ENCODE results near the gene SURF4. TPM values are rescaled to one million over a fixed set of nuclear protein-coding genes. Genes with fewer than 3 reads are reported as not detected.

Gene SURF4
- total and polyA plus RNA-seq, 8 donors, result 26.4 to 200 (median 132) TPM

- H3K27me3 ChIP-seq, result no peaks in the 10 kb centered on the region
- no peaks in the 10 kb centered on the region for H3K4me1 ChIP-seq
- H3K9me3 ChIP-seq, result no peaks in the 10 kb centered on the region
- peaks cover 27 to 80% (median 77%) of the 10 kb centered on the region in 4 donors for H3K36me3 ChIP-seq
- TF ChIP-seq POLR2A (IDR thresholded peaks at IDR 0.05), result no peak
- TF ChIP-seq POLR2AphosphoS5 (IDR thresholded peaks at IDR 0.05), result no peak
- no peak for TF ChIP-seq CTCF (IDR thresholded peaks at IDR 0.05)
- no peak for TF ChIP-seq EP300 (IDR thresholded peaks at IDR 0.05)
- no peak for DNase-seq
- no peak overlapping the region for H3K4me3 ChIP-seq
- intact Hi-C loops (cut with DNase I; ENCODE audit: low total_unique reads), result loop anchor here (5.0 kb wide), 1 partner anchor 82 kb away; no protein-coding TSS in a partner anchor
- no peak overlapping the region for H3K27ac ChIP-seq
- 75 to 80% (median 78%) methylated on average over 19 of the region's 19 CpGs for WGBS, 5 donors
Measured at GRCh38 chr9:133405508-133406438, 29.9 kb upstream of the SURF4 start.

DNA sequence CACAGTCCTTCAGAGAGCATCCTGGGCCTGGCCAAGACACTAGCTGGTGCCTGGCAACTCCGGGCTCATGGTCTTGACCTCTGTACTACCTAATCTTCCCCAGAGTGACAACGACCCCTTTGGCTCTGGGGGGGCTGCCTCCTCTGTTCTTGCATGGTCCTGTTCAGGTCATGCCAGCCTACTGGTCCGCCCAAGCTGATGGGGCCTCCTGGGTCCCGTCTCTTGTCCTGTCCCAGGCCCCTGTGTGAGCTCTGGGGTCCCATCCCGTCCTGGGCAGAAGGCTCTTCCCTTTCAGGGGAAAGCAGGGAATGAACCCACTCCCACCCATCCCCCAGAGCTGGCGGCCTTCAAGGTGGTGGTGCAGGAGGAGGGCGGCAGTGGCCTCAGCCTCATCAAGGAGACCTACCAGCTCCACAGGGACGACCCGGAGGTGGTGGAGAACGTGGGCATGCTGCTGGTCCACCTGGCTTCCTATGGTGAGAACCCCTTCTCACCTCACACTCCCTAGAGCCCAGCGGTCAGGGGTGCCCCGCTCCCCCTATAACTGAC lies 28.7 kb upstream of the SURF4 start:
- Histone ChIP-seq H3K9me3 (no peaks in the 10 kb centered on the region), H3K27me3 (no peaks in the 10 kb centered on the region), H3K27ac (no peak overlapping the region), H3K4me1 (no peaks in the 10 kb centered on the region), H3K36me3 (peaks cover 14 to 78% (median 67%) of the 10 kb centered on the region in 4 donors), H3K4me3 (no peak overlapping the region)
- 78 to 90% (median 81%) methylated on average over 9 to 12 of the region's 12 CpGs for WGBS, 5 donors
- no peak for DNase-seq
- intact Hi-C loops (cut with DNase I; ENCODE audit: low total_unique reads), result loop anchor here (5.0 kb wide), 1 partner anchor 83 kb away; no protein-coding TSS in a partner anchor
- TF ChIP-seq EP300 (IDR thresholded peaks at IDR 0.05) (no peak), POLR2A (IDR thresholded peaks at IDR 0.05) (no peak), CTCF (IDR thresholded peaks at IDR 0.05) (no peak), POLR2AphosphoS5 (IDR thresholded peaks at IDR 0.05) (no peak)

GRCh38 chr9:133403766-133404453 lies 28.1 kb upstream of the SURF4 start:
- Histone ChIP-seq H3K9me3 (no peaks in the 10 kb centered on the region), H3K27me3 (no peaks in the 10 kb centered on the region), H3K36me3 (peaks cover 13 to 72% (median 61%) of the 10 kb centered on the region in 4 donors), H3K27ac (no peak overlapping the region), H3K4me3 (no peak overlapping the region), H3K4me1 (no peaks in the 10 kb centered on the region)
- WGBS, 5 donors, result 60 to 73% (median 66%) methylated on average over 11 to 16 of the region's 16 CpGs
- TF ChIP-seq EP300 (IDR thresholded peaks at IDR 0.05) (no peak), POLR2AphosphoS5 (IDR thresholded peaks at IDR 0.05) (peak in 1 of 3 donors; percentile 53), CTCF (IDR thresholded peaks at IDR 0.05) (peak in 5 of 7 experiments; percentile 42 to 76 (median 65))
- peak; percentile 57 to 74 for DNase-seq
- intact Hi-C loops (cut with DNase I; ENCODE audit: low total_unique reads), result no loop called here

GRCh38 chr9:133402689-133403088 lies 26.8 kb upstream of the SURF4 start:
- H3K27ac ChIP-seq, result no peak overlapping the region
- no peak overlapping the region for H3K4me3 ChIP-seq
- TF ChIP-seq POLR2AphosphoS5 (IDR thresholded peaks at IDR 0.05) (no peak), CTCF (IDR thresholded peaks at IDR 0.05) (no peak), EP300 (IDR thresholded peaks at IDR 0.05) (no peak), POLR2A (IDR thresholded peaks at IDR 0.05) (no peak)
- peaks cover 0 to 3% (median 0%) of the 10 kb centered on the region in 3 donors for H3K27me3 ChIP-seq
- 63 to 79% (median 75%) methylated on average over 4 to 7 of the region's 7 CpGs for WGBS, 5 donors
- no peak for DNase-seq
- peaks cover 6 to 60% (median 50%) of the 10 kb centered on the region in 4 donors for H3K36me3 ChIP-seq
- intact Hi-C loops (cut with DNase I; ENCODE audit: low total_unique reads), result no loop called here
- no peaks in the 10 kb centered on the region for H3K4me1 ChIP-seq
- H3K9me3 ChIP-seq, result no peaks in the 10 kb centered on the region
